Spleen (tissue), 13 donors: ENCODE results near the gene KCNH5. TPM values are rescaled to one million over a fixed set of nuclear protein-coding genes. Genes with fewer than 3 reads are reported as not detected.

Source experiments
- DNase-seq: peaks from one replicate; pipeline ENCODE4 v3.0.0-alpha.2; 2020
- H3K27ac ChIP-seq, 8 donors: fragments of 200-600 bp; sonication (generic) in 7 of 8; 1 replicate in 4 of 8; 2 replicates in 4 of 8; pipeline versions ENCODE4 v1.5.0 to v1.8.0; 2016 to 2021; ENCODE audit warnings: inconsistent platforms in 4 of 8, mild to moderate bottlenecking in 4 of 8, moderate library complexity in 1 of 8
- H3K27me3 ChIP-seq, 7 donors: fragments of 200-600 bp; sonication (generic) in 6 of 7; replicated peaks in 1 of 7; 1 replicate in 4 of 7; 2 replicates in 3 of 7; pipeline versions ENCODE4 v1.5.0 to v1.8.0; 2016 to 2021; ENCODE audit warnings: inconsistent platforms in 3 of 7, mild to moderate bottlenecking in 1 of 7
- H3K36me3 ChIP-seq, 6 donors: fragments of 200-600 bp; sonication (generic) in 5 of 6; 1 replicate in 4 of 6; 2 replicates in 2 of 6; pipeline versions ENCODE4 v1.5.0 to v1.8.0; 2016 to 2021; ENCODE audit warnings: inconsistent platforms in 2 of 6
- H3K4me1 ChIP-seq, 6 donors: fragments of 200-600 bp; sonication (generic) in 5 of 6; 1 replicate in 3 of 6; 2 replicates in 3 of 6; pipeline versions ENCODE4 v1.5.0 to v1.8.0; 2016 to 2021; ENCODE audit warnings: inconsistent platforms in 3 of 6
- H3K4me3 ChIP-seq, 8 donors: fragments of 200-600 bp; sonication (generic) in 7 of 8; 1 replicate in 4 of 8; 2 replicates in 4 of 8; pipeline versions ENCODE4 v1.5.0 to v1.8.0; 2016 to 2021; ENCODE audit warnings: inconsistent platforms in 4 of 8, mild to moderate bottlenecking in 4 of 8, moderate library complexity in 2 of 8
- H3K9me3 ChIP-seq, 8 donors: fragments of 200-600 bp; sonication (generic) in 7 of 8; 1 replicate in 4 of 8; 2 replicates in 4 of 8; pipeline versions ENCODE4 v1.5.0 to v1.8.0; 2016 to 2021; ENCODE audit warnings: inconsistent platforms in 4 of 8
- CTCF ChIP-seq, 11 experiments: fragments of 200-600 bp in 7 of 11; fragments of 450-650 bp in 4 of 11; sonication (generic) in 4 of 11; IDR thresholded peaks in 8 of 11; conservative IDR thresholded peaks in 3 of 11; 1 replicate in 7 of 11; 2 replicates in 4 of 11; pipeline versions ENCODE4 v1.4.0 to v1.8.0; 2016 to 2021; ENCODE audit warnings: antibody characterized with exemption in 11 of 11, inconsistent platforms in 4 of 11, mild to moderate bottlenecking in 1 of 11
- POLR2A ChIP-seq, 3 donors: fragments of 450-650 bp; IDR thresholded peaks; one replicate each; pipeline ENCODE4 v1.5.1; 2017; ENCODE audit warnings: antibody characterized with exemption in 3 of 3, mild to moderate bottlenecking in 1 of 3
- POLR2AphosphoS5 ChIP-seq, 3 donors: sonication (generic); formaldehyde crosslinking; IDR thresholded peaks; one replicate each; pipeline ENCODE4 v1.5.1; 2017; ENCODE audit warnings: antibody characterized with exemption in 3 of 3
- WGBS, 5 donors: extraction: QIAGEN DNeasy Blood & Tissue Kit in 3 of 5; methylation state at CpG; one replicate each; pipeline versions ENCODE4 v1.1.5 to v1.1.7; 2013 to 2018; 5-methylcytosine and 5-hydroxymethylcytosine counted together
- intact Hi-C: fragments of 100-400 bp; cut with DNase I; formaldehyde crosslinking; loops from one replicate; pipeline ENCODE4 v1.15.0; 2023; ENCODE audit warnings: low total_unique reads
- long read RNA-seq, 2 donors: transcript quantifications; one replicate each; lab custom pipeline, GENCODE V29; 2026
- polyA plus RNA-seq, 3 donors: library from polyadenylated mRNA; stranded (reverse); fragments of 200-250 nt; gene quantifications; one replicate each; pipeline ENCODE4 v1.2.1, GENCODE V29; 2013
- total RNA-seq, 7 donors: library from RNA; depleted of rRNA in 3 of 7; stranded (reverse); fragments of >200 nt in 3 of 7; fragmentation: NEBNext Ultra II Directional in 4 of 7; extraction: Animal tissue kit (Norgen Biotek cat#: 25700) in 4 of 7; gene quantifications; one replicate each; pipeline versions ENCODE4 v1.1.0 to v1.2.1, GENCODE V29; 2016 to 2021
- donor health status: healthy with polysubstance abuse.
- donor health status: DM: no; HTN: no; CAD: no; lungs with moderate emphysema.
- donor health status: DM: no; HTN: no; CAD: no.
- donor health status: Bipolar disorder and iron deficiency.
- donor health status: healthy.
- donor health status: DM: no; HTN: no; CAD: no.
- donor health status: DM: yes; HTN: yes; CAD: no.

Gene KCNH5
- total RNA-seq (under 1 TPM in 2 of 7 donors, not detected in 5; 0.03 TPM), polyA plus RNA-seq (under 1 TPM in 2 of 3 donors, not detected in 1; 0.02 to 0.03 TPM)
- long read RNA-seq, donor 1, result 0 reads
- long read RNA-seq, donor 2, result 0 reads

- TF ChIP-seq POLR2AphosphoS5 (IDR thresholded peaks at IDR 0.05) (no peak), POLR2A (IDR thresholded peaks at IDR 0.05) (no peak), CTCF (IDR thresholded peaks at IDR 0.05 in 8 of 11, conservative IDR thresholded peaks at IDR 0.05 in 3 of 11) (no peak)
- no peaks in the 10 kb centered on the region for H3K36me3 ChIP-seq
- DNase-seq, result no peak
- H3K4me3 ChIP-seq, result peak within 1 kb of the TSS in 6 of 8 donors; percentile 7 to 50 (median 18)
- no peaks in the 10 kb centered on the region for H3K9me3 ChIP-seq
- H3K27ac ChIP-seq, result no peak within 1 kb of the TSS
- peaks cover 0 to 16% (median 12%) of the 10 kb centered on the region in 6 donors for H3K4me1 ChIP-seq
- intact Hi-C loops, result no loop called here
- H3K27me3 ChIP-seq, result peaks cover 4 to 63% (median 30%) of the 10 kb centered on the region in 7 donors
- 1 to 4% (median 3%) methylated on average over 23 to 35 of the region's 35 CpGs for WGBS, 5 donors
Observed at GRCh38 chr14:63045234-63045611, at the start of gene KCNH5. KCNH5 (minus strand) TSS chr14:63045458; CDS start chr14:63045186, 272 bp downstream.

DNA sequence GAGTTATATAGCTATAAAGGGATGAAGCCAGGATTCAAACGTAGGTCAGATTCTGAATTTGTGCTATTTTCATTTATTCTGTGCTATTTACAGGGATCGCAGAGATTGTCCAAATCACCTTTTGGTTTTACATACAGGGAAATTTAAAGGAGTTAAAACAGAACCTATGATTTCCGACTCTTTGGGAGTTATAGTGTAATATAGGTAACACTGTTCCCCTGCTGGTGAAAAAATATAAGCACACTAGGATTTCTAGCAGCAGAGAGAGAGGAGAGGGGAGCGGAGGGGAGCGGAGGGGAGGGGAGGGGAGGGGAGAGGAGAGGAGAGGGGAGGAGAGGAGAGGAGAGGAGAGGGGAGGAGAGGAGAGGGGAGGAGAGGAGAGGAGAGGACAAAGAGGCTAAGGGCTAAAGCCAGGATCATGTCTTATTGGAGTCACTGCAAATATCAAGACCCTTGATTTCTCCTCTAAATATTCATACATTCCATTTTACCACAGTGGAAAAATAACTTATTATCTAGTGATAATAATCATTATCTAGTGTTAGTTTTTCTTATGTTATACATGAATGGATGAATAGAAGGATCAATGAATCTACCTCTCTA is 46.2 kb upstream of the KCNH5 start:
- WGBS, 5 donors, result 76 to 85% (median 83%) methylated on average over 3 to 5 of the region's 5 CpGs
- no peak overlapping the region for H3K27ac ChIP-seq
- intact Hi-C loops, result no loop called here

GRCh38 chr14:63088865-63089264 is 43.6 kb upstream of the KCNH5 start:
- intact Hi-C loops, result no loop called here
- WGBS, 5 donors, result 48 to 61% (median 59%) methylated on average over 2 of the region's 2 CpGs
- DNase-seq, result no peak
- Histone ChIP-seq H3K4me3 (no peak overlapping the region), H3K9me3 (peaks cover 0 to 15% (median 8%) of the 10 kb centered on the region in 8 donors), H3K4me1 (no peaks in the 10 kb centered on the region), H3K27me3 (no peaks in the 10 kb centered on the region), H3K27ac (no peak overlapping the region), H3K36me3 (no peaks in the 10 kb centered on the region)
- TF ChIP-seq CTCF (IDR thresholded peaks at IDR 0.05 in 8 of 11, conservative IDR thresholded peaks at IDR 0.05 in 3 of 11) (no peak), POLR2AphosphoS5 (IDR thresholded peaks at IDR 0.05) (no peak), POLR2A (IDR thresholded peaks at IDR 0.05) (no peak)

More for the DNA sequence above, 46.2 kb upstream of the KCNH5 start:
- no peaks in the 10 kb centered on the region for H3K27me3 ChIP-seq
- DNase-seq, result no peak
- H3K36me3 ChIP-seq, result no peaks in the 10 kb centered on the region
- no peak for TF ChIP-seq CTCF (IDR thresholded peaks at IDR 0.05 in 8 of 11, conservative IDR thresholded peaks at IDR 0.05 in 3 of 11)
- TF ChIP-seq POLR2AphosphoS5 (IDR thresholded peaks at IDR 0.05), result no peak
- TF ChIP-seq POLR2A (IDR thresholded peaks at IDR 0.05), result no peak
- H3K9me3 ChIP-seq, result no peaks in the 10 kb centered on the region
- H3K4me3 ChIP-seq, result no peak overlapping the region
- H3K4me1 ChIP-seq, result no peaks in the 10 kb centered on the region

DNA sequence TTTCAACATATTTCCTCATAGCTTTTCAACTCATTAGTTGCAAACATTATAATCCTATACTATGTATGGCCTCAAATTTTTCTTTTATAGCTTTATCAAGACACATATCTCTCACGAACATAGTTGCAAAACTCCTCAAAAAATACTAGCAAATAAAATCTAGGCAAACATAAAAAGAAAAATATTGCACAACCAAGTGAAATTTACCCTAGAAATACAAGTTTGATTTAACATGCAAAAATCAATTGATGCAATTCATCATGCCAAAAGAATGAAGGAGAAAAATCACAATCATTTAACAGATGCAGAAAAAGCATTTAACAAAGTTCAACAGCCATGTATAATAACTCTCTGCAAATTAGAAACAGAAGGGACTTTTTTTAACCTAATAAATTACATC is 33.3 kb upstream of the KCNH5 start:
- WGBS, 5 donors, result 47 to 68% (median 59%) methylated on average over 1 of the region's 1 CpG
- TF ChIP-seq POLR2A (IDR thresholded peaks at IDR 0.05) (no peak), CTCF (IDR thresholded peaks at IDR 0.05 in 8 of 11, conservative IDR thresholded peaks at IDR 0.05 in 3 of 11) (no peak), POLR2AphosphoS5 (IDR thresholded peaks at IDR 0.05) (no peak)
- Histone ChIP-seq H3K9me3 (peaks cover 0 to 23% (median 16%) of the 10 kb centered on the region in 8 donors), H3K4me1 (no peaks in the 10 kb centered on the region), H3K36me3 (no peaks in the 10 kb centered on the region), H3K4me3 (no peak overlapping the region), H3K27ac (no peak overlapping the region), H3K27me3 (no peaks in the 10 kb centered on the region)
- no peak for DNase-seq
- intact Hi-C loops, result no loop called here
